Calu3 (cell line): ENCODE data around the gene CADM3. TPM values are rescaled to one million over a fixed set of nuclear protein-coding genes. Genes with fewer than 3 reads are reported as not detected.

Experiments
- BruUV-seq: library from RNA; stranded (reverse); fragments of 400-500 nt; replicated peaks from 2 replicates; lab custom pipeline; 2021; lab: Mats Ljungman, UMichigan
- CTCF ChIA-PET: fragments of 300-600 bp; sonication (Branson Sonifier 250); formaldehyde crosslinking; loops from one replicate; lab custom pipeline; 2022; ENCODE audit warnings: antibody characterized with exemption; lab: Charles Lee
- DNase-seq: peaks from one replicate; pipeline ENCODE4 v3.0.0; 2022
- H3K27ac Mint-ChIP-seq: one replicate; pipeline ENCODE4 v1.8.0; 2022; ENCODE audit warnings: mixed read lengths; ENCODE audit not compliant: unreplicated experiment
- H3K27me3 Mint-ChIP-seq: one replicate; pipeline ENCODE4 v1.8.0; 2022; ENCODE audit warnings: mixed read lengths; ENCODE audit not compliant: unreplicated experiment
- H3K36me3 Mint-ChIP-seq: one replicate; pipeline ENCODE4 v1.8.0; 2022; ENCODE audit warnings: mild to moderate bottlenecking, moderate library complexity, mixed read lengths; ENCODE audit not compliant: insufficient read depth, unreplicated experiment
- H3K4me1 Mint-ChIP-seq: one replicate; pipeline ENCODE4 v1.8.0; 2022; ENCODE audit warnings: mild to moderate bottlenecking, low read depth, mixed read lengths; ENCODE audit not compliant: unreplicated experiment
- H3K4me3 Mint-ChIP-seq: one replicate; pipeline ENCODE4 v1.8.0; 2022; ENCODE audit warnings: mild to moderate bottlenecking, low read depth, moderate library complexity, mixed read lengths; ENCODE audit not compliant: unreplicated experiment
- H3K9me3 Mint-ChIP-seq: one replicate; pipeline ENCODE4 v1.8.0; 2022; ENCODE audit warnings: low read depth, mixed read lengths; ENCODE audit not compliant: unreplicated experiment
- CTCF ChIP-seq: fragments of 200-600 bp; IDR thresholded peaks from one replicate; pipeline ENCODE4 v1.8.0; 2022; ENCODE audit warnings: antibody characterized with exemption; ENCODE audit not compliant: unreplicated experiment
- intact Hi-C: fragments of 100-400 bp; cut with micrococcal nuclease; formaldehyde crosslinking; loops from one replicate; pipeline ENCODE4 v1.10.0; 2022; ENCODE audit not compliant: unreplicated experiment
- total RNA-seq: library from RNA; stranded (reverse); gene quantifications from 2 replicates; pipeline ENCODE4 v1.2.3, GENCODE V29; 2022

Gene CADM3
- total RNA-seq, 1 experiment from 2014 or later: not detected

GRCh38 chr1:159203610-159204009, 32.2 kb downstream of the CADM3 start:
- CTCF ChIA-PET: no interaction called here
- BruUV-seq: no TSS peak
- no peaks in the 10 kb centered on the region for H3K4me1 Mint-ChIP-seq

GRCh38 chr1:159204161-159205141, 33.0 kb downstream of the CADM3 start, which contains the start of gene ACKR1:
Gene ACKR1 (plus strand): TSS chr1:159204875. CDS start chr1:159204960, 85 bp downstream.
- H3K4me1 Mint-ChIP-seq: no peaks in the 10 kb centered on the region
- no peak for DNase-seq
- CTCF ChIA-PET: no interaction called here
- no peak within 1 kb of the TSS for H3K4me3 Mint-ChIP-seq
- H3K27ac Mint-ChIP-seq: no peak within 1 kb of the TSS
- H3K9me3 Mint-ChIP-seq: no peaks in the 10 kb centered on the region
- H3K36me3 Mint-ChIP-seq: no peaks in the 10 kb centered on the region
- no peak for TF ChIP-seq CTCF
- BruUV-seq: no TSS peak
- H3K27me3 Mint-ChIP-seq: peaks cover 100% of the 10 kb centered on the region
- intact Hi-C loops: no loop called here

More at GRCh38 chr1:159203610-159204009, 32.2 kb downstream of the CADM3 start:
- Mint-ChIP-seq H3K27ac (no peak overlapping the region), H3K36me3 (no peaks in the 10 kb centered on the region), H3K4me3 (no peak overlapping the region), H3K9me3 (no peaks in the 10 kb centered on the region), H3K27me3 (peaks cover 100% of the 10 kb centered on the region)
- intact Hi-C loops: no loop called here
- DNase-seq: no peak
- no peak for TF ChIP-seq CTCF

DNA sequence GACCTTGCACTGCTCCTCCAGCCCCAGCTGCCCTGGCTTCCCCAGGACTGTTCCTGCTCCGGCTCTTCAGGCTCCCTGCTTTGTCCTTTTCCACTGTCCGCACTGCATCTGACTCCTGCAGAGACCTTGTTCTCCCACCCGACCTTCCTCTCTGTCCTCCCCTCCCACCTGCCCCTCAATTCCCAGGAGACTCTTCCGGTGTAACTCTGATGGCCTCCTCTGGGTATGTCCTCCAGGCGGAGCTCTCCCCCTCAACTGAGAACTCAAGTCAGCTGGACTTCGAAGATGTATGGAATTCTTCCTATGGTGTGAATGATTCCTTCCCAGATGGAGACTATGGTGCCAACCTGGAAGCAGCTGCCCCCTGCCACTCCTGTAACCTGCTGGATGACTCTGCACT, 33.8 kb downstream of the CADM3 start:
- Mint-ChIP-seq H3K4me1 (no peaks in the 10 kb centered on the region), H3K36me3 (no peaks in the 10 kb centered on the region), H3K9me3 (no peaks in the 10 kb centered on the region), H3K27me3 (peaks cover 100% of the 10 kb centered on the region), H3K27ac (no peak overlapping the region), H3K4me3 (no peak overlapping the region)
- intact Hi-C loops: no loop called here
- TF ChIP-seq CTCF: no peak
- CTCF ChIA-PET: no interaction called here
- no peak for DNase-seq
- BruUV-seq: no TSS peak

GRCh38 chr1:159206110-159206509, 34.7 kb downstream of the CADM3 start:
- no TSS peak for BruUV-seq
- Mint-ChIP-seq H3K4me3 (no peak overlapping the region), H3K9me3 (no peaks in the 10 kb centered on the region), H3K36me3 (no peaks in the 10 kb centered on the region), H3K27me3 (peaks cover 100% of the 10 kb centered on the region), H3K27ac (no peak overlapping the region), H3K4me1 (no peaks in the 10 kb centered on the region)
- CTCF ChIA-PET: no interaction called here
- intact Hi-C loops: no loop called here
- TF ChIP-seq CTCF: no peak
- no peak for DNase-seq
